GM18499 (cell line): ENCODE results near the gene KDM5B.
"Not testable (repeated sequence)": the region's sequence is repeated elsewhere in the genome, so short reads cannot be mapped to it uniquely, and the experiment has no call there.

Experiments
- ATAC-seq: cut with Tn5 transposase; IDR thresholded peaks from one replicate; pipeline ENCODE4 v1.9.1; 2021; ENCODE audit warnings: moderate number of reproducible peaks; ENCODE audit not compliant: insufficient read depth, unreplicated experiment

Gene KDM5B

DNA sequence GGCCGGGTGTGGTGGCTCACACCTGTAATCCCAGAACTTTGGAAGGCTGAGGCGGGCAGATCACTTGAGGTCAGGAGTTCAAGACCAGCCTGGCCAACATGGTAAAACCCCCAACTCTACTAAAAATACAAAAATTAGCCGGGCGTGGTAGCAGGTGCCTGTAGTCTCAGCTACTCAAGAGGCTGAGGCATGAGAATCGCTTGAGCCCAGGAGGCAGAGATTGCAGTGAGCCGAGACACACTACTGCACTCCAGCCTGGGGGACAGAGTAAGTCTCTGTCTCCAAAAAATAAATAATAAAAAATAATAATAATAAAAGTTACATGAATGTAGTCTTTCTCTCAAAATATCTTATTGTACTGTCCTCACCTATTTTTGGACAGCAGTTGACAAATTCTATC, 13.3 kb downstream of the KDM5B start:
- ATAC-seq = not testable (repeated sequence)

DNA sequence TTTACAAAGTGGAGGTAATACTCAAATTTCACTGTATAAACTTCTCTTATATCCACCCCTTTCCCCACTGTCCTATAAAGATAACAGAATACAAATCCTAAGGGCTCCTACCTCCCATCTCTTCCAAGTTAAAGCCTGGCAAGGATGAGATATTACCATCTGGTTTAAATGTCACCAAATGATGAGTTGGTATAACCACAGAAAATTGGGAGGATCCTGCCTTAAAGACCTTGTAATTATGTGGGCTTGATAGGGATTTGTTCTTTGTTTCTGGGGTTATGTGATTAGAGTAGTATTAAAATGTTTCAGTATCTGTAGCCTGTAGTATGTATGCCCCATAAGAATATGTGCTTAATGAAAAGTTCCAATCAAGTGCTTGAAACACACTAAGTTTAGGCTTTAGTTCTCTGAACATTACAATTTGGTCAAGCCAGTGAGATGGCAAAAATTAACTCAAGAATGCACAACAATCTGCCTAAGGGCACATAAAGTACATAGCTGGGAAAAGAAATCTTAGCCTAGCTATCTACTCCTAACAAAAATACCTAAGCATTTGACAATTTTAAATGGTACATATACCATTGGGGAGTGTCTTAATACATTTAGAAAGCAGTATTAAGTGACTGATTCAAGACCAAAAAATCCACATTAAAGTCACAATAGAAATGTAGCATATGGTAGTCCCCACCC, 14.0 kb downstream of the KDM5B start:
- no peak for ATAC-seq

DNA sequence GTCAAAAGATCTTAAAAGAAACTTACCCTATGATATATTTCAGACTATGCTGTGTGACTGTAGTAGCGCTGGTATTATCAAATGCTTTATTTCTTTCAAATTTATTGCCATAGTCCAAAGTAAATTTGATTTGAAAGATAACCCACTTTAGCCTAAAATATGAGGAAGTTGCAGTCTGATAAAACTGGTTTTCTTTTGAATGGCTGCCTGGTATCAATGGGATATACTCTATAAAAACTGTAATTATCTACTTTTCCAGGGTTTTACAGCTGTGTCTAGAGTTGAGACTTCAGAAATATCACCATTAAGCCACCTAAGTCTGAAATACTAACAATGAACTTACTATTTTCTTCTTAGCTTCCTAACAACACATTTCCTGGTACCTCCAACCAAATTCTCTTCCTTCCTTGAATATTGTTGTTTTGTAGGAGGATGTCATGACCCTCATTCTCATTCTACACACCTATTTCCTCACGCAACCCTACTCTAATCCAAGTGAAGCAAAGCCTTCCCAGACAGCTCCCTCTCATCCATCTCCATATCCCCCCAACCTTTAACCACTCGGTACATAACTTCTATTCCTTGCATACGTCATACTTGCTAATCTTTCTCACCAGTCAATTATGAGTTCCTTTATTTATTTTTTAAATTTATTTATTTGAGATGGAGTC, 17.0 kb downstream of the KDM5B start:
- no peak for ATAC-seq

DNA sequence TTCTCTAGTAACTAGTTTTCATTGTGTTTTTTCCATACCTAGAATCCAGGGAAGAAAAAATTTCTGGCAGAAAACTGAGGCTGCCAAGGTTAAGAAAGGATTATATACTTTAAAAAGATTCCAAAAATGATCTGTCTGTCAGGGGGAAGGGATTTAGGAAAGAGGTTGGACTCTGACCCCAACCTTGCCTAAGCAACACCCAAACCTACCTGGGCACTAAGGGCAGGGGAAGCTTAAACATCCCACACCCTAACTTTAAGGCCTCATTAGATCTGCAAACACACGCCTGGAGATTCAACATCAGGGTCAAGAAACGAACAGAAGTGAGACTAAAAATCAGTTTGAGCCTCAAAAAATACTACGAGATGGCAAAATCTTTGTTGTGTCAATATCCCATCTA, 19.4 kb downstream of the KDM5B start:
- no peak for ATAC-seq

DNA sequence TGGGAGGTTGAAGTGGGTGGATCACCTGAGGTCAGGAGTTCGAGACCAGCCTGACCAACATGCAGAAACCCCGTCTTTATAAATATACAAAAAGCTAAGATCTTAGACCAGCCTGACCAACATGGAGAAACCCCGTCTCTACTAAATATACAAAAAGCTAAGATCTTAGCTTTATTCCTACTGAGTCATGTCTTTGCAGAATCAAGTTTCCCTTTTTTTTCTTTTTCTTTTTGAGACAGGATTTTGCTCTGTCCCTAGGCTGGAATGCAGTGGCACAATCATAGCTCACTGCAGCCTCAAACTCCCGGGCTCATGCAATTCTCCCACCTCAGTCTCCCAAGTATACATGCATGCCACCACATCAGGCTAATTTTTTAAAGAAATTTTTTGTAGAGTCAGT, 21.4 kb downstream of the KDM5B start:
- no peak for ATAC-seq

DNA sequence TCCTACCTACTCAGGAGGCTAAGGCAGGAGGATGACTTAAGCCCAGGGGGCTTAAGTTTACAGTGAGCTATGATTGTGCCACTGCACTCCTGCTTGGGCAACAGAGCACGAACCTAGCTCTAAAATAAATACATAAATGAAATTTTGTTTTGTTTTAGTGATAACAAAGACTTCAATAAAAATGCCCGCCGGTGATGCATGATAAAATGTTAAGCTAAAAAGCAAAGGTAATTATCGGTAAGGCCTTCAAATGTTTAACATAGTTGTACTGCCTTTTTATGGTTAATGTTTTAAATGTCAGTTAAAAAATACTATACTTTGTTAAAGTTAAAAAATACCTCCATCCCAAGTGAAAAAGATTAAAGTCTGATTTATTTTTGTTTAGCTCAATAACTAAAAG, 27.0 kb downstream of the KDM5B start:
- ATAC-seq = no peak

DNA sequence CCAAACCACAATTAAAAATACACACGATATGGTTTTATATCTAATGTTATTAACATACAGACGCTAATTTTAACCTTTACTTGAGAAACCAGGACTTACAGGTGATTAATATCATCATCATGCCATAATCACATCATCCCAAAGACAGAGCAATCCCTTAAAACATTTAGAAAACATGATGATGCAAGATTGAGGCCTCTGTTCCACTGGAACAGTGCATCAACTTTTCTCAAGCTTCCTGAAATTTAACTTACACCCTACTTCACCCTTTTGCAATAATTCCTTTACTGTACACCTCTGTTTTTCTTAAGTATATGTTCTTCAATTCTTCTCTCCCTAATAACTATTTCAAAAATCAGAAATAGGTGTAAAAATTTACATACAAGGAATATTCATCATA, 38.1 kb downstream of the KDM5B start:
- no peak for ATAC-seq

DNA sequence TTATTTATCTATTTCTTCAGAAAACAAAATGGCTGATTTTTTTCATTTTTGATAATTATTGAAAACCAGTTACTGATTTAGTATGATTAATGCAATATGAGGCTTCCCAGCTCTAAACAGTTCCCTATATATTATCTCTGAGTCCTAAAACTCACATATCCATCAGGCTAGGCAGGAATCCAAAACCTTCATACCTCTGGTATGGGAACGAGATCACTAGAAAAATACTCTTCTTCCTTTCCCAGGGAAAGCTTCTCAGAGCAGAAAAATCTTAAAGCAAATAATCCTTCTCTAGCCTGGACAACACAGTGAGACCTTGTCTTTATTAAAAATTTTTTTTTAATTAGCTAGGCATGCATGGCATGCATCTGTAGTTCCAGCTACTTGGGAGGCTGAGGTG, 42.5 kb downstream of the KDM5B start:
- ATAC-seq = no peak

DNA sequence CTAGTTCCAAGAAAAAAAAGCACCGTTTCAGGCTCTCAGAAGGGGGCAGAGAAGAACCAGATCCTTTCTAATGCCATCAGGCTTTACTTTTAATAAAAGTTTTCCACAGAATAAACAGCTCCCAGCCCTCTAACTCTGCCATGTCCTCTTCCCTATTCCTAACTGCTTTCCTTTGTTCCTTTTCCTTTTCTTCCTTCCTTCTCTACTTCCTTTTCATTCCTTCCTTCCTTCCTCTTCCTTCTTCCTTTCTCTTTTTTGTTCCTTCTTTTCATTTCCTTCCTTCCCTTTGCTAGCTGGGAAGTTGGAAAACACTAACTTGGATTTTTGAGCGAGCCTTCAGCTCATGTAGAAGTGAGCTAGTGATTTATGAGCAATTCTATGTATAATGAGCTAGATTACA, 46.2 kb downstream of the KDM5B start:
- no peak for ATAC-seq

DNA sequence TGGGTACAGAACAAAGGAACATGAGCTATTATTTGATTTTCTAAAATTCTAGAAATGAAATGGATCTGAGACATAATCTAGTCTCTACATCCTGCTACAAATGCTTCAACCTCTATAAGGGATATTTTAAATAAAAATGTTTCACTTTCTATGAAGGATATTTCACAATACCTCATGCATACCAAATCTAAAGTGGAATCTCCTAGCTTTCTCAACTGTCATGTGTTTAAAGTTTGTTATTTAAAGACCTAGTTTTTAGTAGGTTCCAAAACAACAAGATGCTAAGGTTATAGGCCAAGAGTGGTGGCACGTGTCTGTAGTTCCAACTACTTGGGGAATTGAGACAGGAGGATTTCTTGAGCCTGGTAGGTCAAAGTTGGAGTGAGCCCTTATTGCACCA, 47.6 kb downstream of the KDM5B start:
- ATAC-seq = no peak

DNA sequence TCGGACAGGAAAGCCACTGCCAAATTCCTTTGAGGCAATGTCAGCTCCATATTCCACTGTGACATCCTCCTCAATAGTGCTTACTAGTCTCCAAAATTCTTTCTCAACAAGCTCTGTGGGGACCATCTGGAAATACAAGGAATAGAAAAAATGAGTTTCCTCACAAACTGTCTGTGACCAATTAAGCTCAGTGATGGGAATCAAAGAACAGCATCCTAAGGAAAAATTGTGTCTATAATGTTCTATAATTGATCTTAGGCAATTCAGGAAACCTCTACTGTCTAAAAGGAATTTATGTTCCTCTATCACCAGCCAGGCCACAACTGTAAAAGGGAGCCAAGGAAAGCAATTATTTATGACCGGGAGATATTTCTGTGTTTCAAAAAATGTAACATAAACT, 51.8 kb downstream of the KDM5B start:
- ATAC-seq = no peak

DNA sequence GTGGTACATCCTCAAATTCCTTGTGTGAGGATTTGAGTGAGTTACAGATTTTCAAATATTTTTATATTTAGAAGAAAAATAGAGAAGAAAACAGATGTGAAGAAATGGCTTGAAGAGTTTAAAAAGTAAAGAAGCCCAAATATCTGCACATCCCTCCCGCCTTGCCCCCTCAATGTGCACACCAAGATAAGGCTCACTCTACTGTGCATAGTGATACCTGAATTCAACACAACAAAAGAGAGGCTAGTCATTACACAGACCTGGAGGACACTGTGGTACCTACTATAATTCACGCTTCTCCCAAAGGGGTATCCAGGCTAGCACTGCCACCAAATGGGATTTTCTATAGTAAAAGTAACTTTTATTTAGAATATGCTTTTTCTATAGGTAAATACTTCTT, 53.9 kb downstream of the KDM5B start:
- no peak for ATAC-seq

DNA sequence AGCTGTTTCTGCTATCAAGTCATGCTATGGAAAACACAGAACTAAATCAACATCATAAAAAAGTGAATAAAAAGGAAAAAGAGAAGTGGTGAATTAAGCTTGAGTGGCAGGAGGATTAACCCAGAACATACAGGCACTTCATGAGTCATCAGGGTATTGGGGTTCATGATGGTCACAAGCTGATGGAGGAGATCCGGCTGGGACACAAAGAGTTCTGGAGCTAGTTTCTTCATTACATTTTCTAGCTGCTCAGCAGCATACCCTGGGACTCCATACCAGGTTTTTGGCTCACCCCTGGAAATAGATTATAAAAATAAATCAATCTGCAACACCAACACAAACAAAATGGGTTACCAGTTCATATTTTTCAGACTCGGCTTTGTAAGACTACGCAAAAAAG, 55.4 kb downstream of the KDM5B start:
- no peak for ATAC-seq

DNA sequence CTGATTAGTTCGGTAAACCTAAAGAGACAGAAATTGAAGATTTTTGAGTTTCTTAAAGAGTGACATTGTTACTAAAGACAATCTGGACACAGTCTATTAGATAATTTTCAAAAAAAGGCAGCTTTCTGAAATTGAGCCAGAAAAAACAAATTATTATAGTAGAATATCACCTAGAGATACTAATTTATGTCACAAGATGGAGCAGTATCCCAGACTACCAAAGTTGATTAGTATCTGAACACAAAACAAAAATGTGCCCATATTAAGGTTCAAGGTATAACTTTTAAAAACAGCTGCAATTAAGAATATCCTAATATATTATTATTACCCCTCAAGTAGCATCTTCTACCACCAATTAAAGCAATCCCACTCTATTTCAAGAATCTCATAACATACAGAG, 57.5 kb downstream of the KDM5B start:
- ATAC-seq = no peak

DNA sequence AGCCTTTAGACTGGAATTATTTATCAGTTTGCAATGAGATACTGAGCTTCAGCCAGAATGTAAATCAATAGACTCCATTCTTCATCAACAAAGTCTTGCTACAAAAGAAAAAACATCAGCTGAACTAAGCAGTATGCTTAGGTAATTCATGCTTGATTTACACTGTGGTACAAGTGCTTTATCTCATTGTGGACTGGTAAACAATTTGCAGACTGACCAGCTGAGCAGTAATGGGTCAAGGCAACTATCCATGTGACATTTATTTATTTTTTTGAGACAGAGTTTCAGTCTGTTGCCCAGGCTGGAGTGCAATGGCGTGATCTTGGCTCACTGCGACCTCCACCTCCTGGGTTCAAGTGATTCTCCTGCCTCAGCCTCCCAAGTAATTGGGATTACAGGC, 58.2 kb downstream of the KDM5B start:
- no peak for ATAC-seq

DNA sequence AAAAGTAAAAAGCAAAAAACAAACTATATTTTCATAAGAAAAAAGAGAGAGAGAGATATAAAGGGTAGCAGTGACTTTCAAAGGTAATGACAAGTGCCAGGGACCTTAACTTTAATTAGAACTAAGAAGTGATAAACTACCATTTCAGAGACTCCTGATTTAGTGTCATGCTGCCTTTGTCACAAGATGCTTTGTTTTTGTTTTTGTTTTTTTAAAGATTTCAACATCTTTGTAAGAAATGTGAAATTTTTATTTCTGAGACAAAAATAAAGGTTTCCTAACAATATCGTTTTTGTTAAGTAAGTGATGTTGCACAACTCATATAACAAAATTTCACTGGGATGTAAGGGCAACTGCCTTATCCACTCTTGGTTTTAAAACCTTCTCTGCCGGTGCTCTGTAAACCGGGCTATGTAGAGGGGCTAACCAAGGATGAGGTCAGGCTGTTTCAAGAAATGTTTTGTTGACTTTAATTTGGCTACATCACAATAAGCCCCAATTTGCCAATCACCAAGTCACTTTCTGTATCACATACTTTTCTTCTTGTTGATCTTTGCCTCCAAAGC, 62.8 kb downstream of the KDM5B start:
- ATAC-seq = no peak

DNA sequence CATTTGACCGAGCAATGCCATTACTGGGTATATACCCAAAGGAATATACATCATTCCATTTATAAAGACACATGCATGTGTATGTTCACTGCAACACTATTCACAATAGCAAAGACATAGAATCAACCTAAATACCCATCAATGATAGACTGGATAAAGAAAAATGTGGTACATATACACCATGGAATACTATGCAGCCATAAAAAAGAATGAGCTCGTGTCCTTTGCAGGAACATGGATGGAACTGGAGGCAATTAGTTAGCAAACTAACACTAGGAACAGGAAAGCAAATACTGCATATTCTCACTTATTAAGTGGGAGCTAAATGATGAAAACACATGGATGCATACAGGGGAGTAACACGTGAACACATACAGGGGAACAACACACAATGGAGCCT, 63.5 kb downstream of the KDM5B start:
- ATAC-seq = not testable (repeated sequence)

DNA sequence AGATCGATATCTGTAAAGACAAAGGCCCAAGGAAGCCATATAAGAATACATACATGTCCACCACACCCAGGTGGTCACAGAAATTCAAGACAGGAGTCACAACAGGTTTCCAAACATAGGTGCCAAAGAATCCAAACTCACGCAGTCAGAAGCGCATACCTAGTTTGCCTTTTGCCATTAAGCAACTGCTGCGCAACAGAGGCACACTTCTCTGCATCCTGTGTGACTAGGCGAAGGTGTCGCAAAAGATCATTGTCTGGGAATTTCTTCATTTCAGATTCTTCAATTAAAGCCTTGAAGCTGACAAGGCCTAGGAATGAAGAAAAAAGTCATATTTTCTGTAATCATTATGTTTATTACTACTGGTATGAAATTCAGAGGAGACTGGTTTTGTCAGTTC, 65.7 kb downstream of the KDM5B start:
- no peak for ATAC-seq

DNA sequence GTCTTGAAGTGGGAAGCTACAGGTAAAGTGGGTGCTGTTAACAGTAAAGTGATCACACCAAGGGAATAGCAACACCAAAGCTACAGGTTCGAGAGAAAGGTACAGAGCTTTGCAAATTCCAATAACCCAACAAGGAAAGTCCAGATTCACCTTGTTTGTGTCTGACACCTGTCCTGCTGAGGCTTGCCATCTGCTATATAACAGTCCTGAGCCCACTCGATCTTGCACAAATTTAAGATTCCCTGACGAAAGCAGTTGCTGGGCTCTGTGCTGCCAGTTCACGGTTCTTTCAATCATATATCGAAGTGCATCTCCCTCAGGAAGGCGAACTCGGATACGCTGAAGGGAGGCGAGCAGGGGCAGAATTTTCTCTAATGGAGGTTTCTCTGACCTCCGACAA, 75.0 kb downstream of the KDM5B start:
- ATAC-seq = no peak

DNA sequence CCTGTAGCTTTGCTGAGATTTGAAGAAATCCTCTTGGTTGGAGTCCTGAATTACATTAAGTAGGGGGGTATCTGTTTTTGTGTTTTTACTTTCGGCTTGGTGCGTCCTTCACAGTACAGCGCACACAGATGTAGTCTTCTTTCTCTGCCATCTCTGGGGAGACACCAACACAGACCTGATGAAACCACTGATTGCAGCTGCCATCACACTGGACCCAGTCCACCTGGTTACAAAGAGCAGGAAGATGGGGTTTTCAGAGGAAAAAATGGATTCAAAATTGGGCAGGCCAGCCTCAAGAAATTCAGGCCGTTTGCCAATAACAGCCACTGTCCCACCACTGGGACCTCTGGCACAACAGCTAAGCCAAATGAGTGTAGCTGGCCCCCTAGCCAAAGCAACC, 79.3 kb downstream of the KDM5B start:
- no peak for ATAC-seq

DNA sequence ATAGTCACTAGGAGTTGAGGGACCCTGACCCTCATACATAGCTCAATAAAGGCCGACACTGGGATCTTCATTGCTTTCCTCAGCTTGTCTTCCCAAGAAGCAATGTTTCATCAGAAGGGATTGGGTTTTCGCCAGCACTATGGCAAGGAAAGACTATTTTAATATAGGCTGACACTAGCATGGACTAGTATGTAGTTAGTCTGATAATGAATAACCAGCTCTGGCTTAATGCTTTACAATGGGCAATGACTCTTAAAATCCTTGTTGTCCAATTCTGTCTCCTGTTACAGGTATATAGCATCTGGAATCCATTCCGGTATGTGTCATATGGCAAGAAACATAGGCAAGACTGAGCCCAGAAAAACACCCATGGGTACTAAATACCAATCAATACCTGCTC, 82.7 kb downstream of the KDM5B start:
- no peak for ATAC-seq

DNA sequence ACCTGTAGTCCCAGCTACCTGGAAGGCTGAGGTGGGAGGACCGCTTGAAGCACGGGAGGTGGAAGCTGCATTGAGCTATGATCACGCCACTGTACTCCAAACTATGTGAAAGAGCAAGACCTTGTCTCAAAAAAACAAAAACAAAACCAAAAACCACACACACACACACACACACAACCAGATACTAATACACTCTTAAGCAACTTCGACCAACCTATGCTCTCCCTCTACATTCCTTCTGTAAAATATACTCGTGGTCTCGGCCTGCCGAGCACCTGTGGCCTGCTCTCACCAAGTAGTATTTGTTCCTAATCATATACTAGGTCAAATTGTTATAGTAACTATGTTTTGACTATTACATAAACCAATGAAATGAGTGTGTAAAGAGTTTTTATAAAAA, 84.5 kb downstream of the KDM5B start:
- no peak for ATAC-seq
